H1 (cell line): ENCODE results near the gene SSH2. TPM values are rescaled to one million over a fixed set of nuclear protein-coding genes. Genes with fewer than 3 reads are reported as not detected.

ENCODE experiments used
- NRF1 ChIP-seq: IDR thresholded peaks from 2 replicates; pipeline ENCODE4 v1.6.1; 2011; ENCODE audit warnings: mild to moderate bottlenecking, low read depth, low read length, improper control_type of control experiment
- polyA plus RNA-seq, 7 experiments: library from polyadenylated mRNA; depleted of rRNA in 3 of 7; stranded (reverse) in 5 of 7; unstranded in 2 of 7; fragments of >200 nt in 5 of 7; fragments of 200-250 nt in 2 of 7; gene quantifications; 1 replicate in 5 of 7; 2 replicates in 1 of 7; 4 replicates in 1 of 7; pipeline versions ENCODE4 v1.2.1 to v1.2.3, GENCODE V29; 2011 to 2013; ENCODE audit warnings: missing spikeins in 2 of 7, mixed read lengths in 2 of 7
- total RNA-seq: library from RNA; stranded (reverse); fragmentation: NEBNext Ultra II Directional; extraction: Animal tissue kit (Norgen Biotek cat#: 25700); gene quantifications from 2 replicates; pipeline ENCODE4 v1.2.1, GENCODE V29; 2021
- TF ChIP-seq, protein P1 (sequence below): fragments of 300-600 bp; sonication (generic); IDR thresholded peaks from 2 replicates; pipeline ENCODE4 v1.7.1; 2012; ENCODE audit warnings: low read length, moderate library complexity, mild to moderate bottlenecking, inconsistent platforms; ENCODE audit not compliant: insufficient replicate concordance

The SSH2 gene
- total and polyA plus RNA-seq, 2 of the 8 experiments (the other 6 are each of a cell fraction or from before 2014, with no cell fraction given): 5.2 to 15.9 TPM

DNA sequence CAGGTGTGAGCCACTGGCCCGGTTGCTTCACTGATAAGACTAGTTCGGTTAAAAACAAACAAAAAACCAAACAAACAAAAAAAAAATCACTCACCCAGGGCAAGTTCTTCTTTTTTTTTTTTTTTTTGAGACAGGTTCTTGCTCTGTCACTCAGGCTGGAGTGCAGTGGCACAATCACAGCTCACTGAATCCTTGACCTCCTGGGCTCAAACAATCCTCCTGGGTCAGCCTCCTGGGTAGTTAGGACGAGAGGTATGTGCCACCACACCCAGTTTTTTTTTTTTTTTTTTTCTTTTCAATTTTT is 187.9 kb downstream of the SSH2 start (continued):
- TF ChIP-seq, protein P1, sequence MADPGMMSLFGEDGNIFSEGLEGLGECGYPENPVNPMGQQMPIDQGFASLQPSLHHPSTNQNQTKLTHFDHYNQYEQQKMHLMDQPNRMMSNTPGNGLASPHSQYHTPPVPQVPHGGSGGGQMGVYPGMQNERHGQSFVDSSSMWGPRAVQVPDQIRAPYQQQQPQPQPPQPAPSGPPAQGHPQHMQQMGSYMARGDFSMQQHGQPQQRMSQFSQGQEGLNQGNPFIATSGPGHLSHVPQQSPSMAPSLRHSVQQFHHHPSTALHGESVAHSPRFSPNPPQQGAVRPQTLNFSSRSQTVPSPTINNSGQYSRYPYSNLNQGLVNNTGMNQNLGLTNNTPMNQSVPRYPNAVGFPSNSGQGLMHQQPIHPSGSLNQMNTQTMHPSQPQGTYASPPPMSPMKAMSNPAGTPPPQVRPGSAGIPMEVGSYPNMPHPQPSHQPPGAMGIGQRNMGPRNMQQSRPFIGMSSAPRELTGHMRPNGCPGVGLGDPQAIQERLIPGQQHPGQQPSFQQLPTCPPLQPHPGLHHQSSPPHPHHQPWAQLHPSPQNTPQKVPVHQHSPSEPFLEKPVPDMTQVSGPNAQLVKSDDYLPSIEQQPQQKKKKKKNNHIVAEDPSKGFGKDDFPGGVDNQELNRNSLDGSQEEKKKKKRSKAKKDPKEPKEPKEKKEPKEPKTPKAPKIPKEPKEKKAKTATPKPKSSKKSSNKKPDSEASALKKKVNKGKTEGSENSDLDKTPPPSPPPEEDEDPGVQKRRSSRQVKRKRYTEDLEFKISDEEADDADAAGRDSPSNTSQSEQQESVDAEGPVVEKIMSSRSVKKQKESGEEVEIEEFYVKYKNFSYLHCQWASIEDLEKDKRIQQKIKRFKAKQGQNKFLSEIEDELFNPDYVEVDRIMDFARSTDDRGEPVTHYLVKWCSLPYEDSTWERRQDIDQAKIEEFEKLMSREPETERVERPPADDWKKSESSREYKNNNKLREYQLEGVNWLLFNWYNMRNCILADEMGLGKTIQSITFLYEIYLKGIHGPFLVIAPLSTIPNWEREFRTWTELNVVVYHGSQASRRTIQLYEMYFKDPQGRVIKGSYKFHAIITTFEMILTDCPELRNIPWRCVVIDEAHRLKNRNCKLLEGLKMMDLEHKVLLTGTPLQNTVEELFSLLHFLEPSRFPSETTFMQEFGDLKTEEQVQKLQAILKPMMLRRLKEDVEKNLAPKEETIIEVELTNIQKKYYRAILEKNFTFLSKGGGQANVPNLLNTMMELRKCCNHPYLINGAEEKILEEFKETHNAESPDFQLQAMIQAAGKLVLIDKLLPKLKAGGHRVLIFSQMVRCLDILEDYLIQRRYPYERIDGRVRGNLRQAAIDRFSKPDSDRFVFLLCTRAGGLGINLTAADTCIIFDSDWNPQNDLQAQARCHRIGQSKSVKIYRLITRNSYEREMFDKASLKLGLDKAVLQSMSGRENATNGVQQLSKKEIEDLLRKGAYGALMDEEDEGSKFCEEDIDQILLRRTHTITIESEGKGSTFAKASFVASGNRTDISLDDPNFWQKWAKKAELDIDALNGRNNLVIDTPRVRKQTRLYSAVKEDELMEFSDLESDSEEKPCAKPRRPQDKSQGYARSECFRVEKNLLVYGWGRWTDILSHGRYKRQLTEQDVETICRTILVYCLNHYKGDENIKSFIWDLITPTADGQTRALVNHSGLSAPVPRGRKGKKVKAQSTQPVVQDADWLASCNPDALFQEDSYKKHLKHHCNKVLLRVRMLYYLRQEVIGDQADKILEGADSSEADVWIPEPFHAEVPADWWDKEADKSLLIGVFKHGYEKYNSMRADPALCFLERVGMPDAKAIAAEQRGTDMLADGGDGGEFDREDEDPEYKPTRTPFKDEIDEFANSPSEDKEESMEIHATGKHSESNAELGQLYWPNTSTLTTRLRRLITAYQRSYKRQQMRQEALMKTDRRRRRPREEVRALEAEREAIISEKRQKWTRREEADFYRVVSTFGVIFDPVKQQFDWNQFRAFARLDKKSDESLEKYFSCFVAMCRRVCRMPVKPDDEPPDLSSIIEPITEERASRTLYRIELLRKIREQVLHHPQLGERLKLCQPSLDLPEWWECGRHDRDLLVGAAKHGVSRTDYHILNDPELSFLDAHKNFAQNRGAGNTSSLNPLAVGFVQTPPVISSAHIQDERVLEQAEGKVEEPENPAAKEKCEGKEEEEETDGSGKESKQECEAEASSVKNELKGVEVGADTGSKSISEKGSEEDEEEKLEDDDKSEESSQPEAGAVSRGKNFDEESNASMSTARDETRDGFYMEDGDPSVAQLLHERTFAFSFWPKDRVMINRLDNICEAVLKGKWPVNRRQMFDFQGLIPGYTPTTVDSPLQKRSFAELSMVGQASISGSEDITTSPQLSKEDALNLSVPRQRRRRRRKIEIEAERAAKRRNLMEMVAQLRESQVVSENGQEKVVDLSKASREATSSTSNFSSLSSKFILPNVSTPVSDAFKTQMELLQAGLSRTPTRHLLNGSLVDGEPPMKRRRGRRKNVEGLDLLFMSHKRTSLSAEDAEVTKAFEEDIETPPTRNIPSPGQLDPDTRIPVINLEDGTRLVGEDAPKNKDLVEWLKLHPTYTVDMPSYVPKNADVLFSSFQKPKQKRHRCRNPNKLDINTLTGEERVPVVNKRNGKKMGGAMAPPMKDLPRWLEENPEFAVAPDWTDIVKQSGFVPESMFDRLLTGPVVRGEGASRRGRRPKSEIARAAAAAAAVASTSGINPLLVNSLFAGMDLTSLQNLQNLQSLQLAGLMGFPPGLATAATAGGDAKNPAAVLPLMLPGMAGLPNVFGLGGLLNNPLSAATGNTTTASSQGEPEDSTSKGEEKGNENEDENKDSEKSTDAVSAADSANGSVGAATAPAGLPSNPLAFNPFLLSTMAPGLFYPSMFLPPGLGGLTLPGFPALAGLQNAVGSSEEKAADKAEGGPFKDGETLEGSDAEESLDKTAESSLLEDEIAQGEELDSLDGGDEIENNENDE: no peak
- no peak for TF ChIP-seq NRF1
- TF ChIP-seq, all 59 proteins: peak for 0
